ENCODE measurements around the gene HPS6.

Gene HPS6

DNA sequence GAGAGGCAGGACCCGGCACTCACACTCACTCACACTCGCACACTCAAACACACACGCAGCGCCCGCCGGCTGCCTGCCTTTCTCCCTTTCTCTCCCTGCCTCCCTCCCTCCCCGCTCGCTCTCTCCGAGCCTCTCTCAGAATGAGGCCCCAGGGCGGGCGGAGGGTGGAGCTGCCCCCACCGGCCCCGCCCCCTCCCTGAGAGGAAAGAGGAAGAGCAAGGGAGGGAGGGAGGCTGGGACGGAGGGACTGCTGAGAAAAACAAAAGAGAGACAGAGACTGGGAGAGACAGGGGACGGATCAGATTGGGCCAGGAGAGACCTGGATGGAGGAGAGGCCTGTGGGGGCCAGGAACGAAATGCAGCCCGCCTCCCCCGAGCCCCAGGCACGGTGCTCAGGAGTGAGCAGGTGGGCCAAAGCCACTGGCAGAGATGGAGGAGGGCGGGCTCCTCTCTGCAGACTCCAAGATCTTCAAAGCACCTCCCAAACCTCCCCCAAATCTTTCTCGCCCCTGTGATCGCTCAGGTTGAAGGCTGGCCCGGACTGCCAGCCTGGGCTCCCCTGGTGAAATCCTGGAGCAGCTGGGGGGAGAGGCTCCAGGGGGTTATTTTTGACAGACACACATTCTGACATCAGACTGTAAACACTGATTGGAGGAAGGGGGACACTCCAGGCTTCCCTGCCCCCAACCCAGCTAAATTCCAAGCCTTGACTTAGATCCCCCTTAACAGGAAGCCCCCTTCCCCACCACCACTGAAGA, 49.9 kb downstream of the HPS6 start:
- in situ Hi-C loops (cut with MboI; ENCODE audit: low sequenced_read_pairs), result no loop called here

DNA sequence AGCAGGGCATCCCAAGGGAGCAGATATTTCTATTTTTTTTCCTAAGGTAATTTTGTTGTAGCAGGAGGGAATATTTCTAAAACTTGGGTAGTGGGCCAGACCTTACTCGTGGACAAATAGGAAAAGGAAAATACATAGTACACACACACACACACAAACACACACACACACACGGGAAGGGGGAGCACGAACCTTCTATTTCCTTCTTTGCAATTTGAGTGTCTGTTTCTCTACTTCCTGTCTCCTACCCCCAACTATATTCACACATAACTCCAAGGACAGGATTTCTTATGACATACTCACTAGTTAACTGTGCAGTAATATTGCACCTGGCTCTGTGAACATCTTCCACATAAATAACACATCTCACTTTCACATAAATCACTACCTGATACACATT, 50.6 kb downstream of the HPS6 start:
- in situ Hi-C loops (cut with MboI; ENCODE audit: low sequenced_read_pairs), result no loop called here

DNA sequence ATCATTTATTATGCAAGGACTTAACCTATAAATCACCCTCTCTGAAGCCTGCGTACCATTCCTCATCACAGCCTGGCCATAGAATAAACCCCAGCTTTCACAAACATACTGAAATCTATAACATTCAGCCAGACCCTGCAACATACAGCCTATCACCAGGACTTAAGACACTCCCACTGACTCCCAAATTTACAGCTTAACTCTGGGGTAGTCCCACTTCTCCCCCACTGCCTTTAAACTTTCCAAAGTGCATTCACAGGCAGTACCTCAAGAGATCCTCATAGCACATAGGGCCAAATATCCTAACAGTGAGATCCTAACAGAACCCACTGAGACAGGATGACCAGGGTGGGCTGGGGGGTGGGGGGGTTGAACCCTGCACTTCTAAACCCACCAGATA, 51.5 kb downstream of the HPS6 start:
- in situ Hi-C loops (cut with MboI; ENCODE audit: low sequenced_read_pairs), result no loop called here
